SK-N-SH treated with all-trans-retinoic acid at 6 μM for 48 hours (cell line): Measurements from ENCODE around the gene OSER1.

Experiments used
- ATAC-seq: fragments of 200-7000 bp; cut with Tn5 transposase; 3 replicates; pipeline ENCODE4 v1.9.1; 2020; ENCODE audit warnings: mild to moderate bottlenecking, moderate library complexity
- ARNTL ChIP-seq: fragments of 450-650 bp; formaldehyde crosslinking; IDR thresholded peaks from 2 replicates; pipeline ENCODE4 v1.5.0; 2020; ENCODE audit warnings: low read depth, mild to moderate bottlenecking, moderate library complexity, borderline replicate concordance
- BACH2 ChIP-seq: fragments of 250-450 bp; sonication (Bioruptor Pico); IDR thresholded peaks from 2 replicates; pipeline ENCODE4 v1.9.0; 2021; ENCODE audit warnings: mild to moderate bottlenecking, borderline replicate concordance
- CSDC2 ChIP-seq: fragments of 250-450 bp; sonication (Bioruptor Pico); IDR thresholded peaks from 2 replicates; pipeline ENCODE4 v1.5.0; 2020; ENCODE audit warnings: mild to moderate bottlenecking, moderate library complexity
- CSRNP3 ChIP-seq: fragments of 250-450 bp; sonication (Bioruptor Pico); IDR thresholded peaks from 2 replicates; pipeline ENCODE4 v1.5.1; 2021; ENCODE audit warnings: mild to moderate bottlenecking, moderate library complexity
- GLIS3 ChIP-seq: fragments of 250-450 bp; sonication (Bioruptor Pico); IDR thresholded peaks from 2 replicates; pipeline ENCODE4 v1.5.0; 2020; ENCODE audit warnings: mild to moderate bottlenecking, moderate library complexity
- ISL1 ChIP-seq: fragments of 250-450 bp; sonication (Bioruptor Pico); IDR thresholded peaks from 2 replicates; pipeline ENCODE4 v2.1.2; 2022; ENCODE audit warnings: mild to moderate bottlenecking, moderate library complexity
- OSR1 ChIP-seq: fragments of 250-450 bp; sonication (Bioruptor Pico); IDR thresholded peaks from 2 replicates; pipeline ENCODE4 v1.8.0; 2022; ENCODE audit warnings: moderate library complexity, mild to moderate bottlenecking, inconsistent platforms
- PATZ1 ChIP-seq: fragments of 250-450 bp; sonication (Bioruptor Pico); IDR thresholded peaks from 2 replicates; pipeline ENCODE4 v1.8.0; 2020; ENCODE audit warnings: mild to moderate bottlenecking, moderate library complexity, borderline replicate concordance
- POU6F1 ChIP-seq: fragments of 250-450 bp; sonication (Bioruptor Pico); IDR thresholded peaks from 2 replicates; pipeline ENCODE4 v1.8.0; 2021; ENCODE audit warnings: low read depth, mild to moderate bottlenecking, moderate library complexity, borderline replicate concordance
- PPARA ChIP-seq: fragments of 250-450 bp; sonication (Bioruptor Pico); IDR thresholded peaks from 2 replicates; pipeline ENCODE4 v1.5.0; 2020; ENCODE audit warnings: mild to moderate bottlenecking, borderline replicate concordance
- RARB ChIP-seq: fragments of 250-450 bp; sonication (Bioruptor Pico); IDR thresholded peaks from 2 replicates; pipeline ENCODE4 v1.8.0; 2021; ENCODE audit warnings: mild to moderate bottlenecking, moderate library complexity
- SNAI2 ChIP-seq: fragments of 250-450 bp; sonication (Bioruptor Pico); IDR thresholded peaks from 2 replicates; pipeline ENCODE4 v1.5.0; 2020; ENCODE audit warnings: mild to moderate bottlenecking, moderate library complexity
- TOX ChIP-seq: fragments of 250-450 bp; sonication (Bioruptor Pico); IDR thresholded peaks from 2 replicates; pipeline ENCODE4 v1.8.0; 2021; ENCODE audit warnings: mild to moderate bottlenecking, moderate library complexity, borderline replicate concordance
- TSHZ2 ChIP-seq: fragments of 250-450 bp; sonication (Bioruptor Pico); IDR thresholded peaks from 2 replicates; pipeline ENCODE4 v1.5.0; 2020; ENCODE audit warnings: mild to moderate bottlenecking, moderate library complexity
- ZC3H10 ChIP-seq: fragments of 250-450 bp; sonication (Bioruptor Pico); IDR thresholded peaks from 2 replicates; pipeline ENCODE4 v1.5.1; 2021; ENCODE audit warnings: mild to moderate bottlenecking, moderate library complexity
- ZFP3 ChIP-seq: fragments of 250-450 bp; sonication (Bioruptor Pico); IDR thresholded peaks from 2 replicates; pipeline ENCODE4 v1.5.0; 2020; ENCODE audit warnings: mild to moderate bottlenecking, moderate library complexity
- ZFP30 ChIP-seq: fragments of 450-650 bp; formaldehyde crosslinking; IDR thresholded peaks from 2 replicates; pipeline ENCODE4 v1.5.0; 2022; ENCODE audit warnings: mild to moderate bottlenecking, moderate library complexity
- ZNF565 ChIP-seq: fragments of 450-650 bp; formaldehyde crosslinking; conservative IDR thresholded peaks from 2 replicates; pipeline ENCODE4 v1.5.0; 2020; ENCODE audit warnings: low read depth, mild to moderate bottlenecking, moderate library complexity
- ZNF70 ChIP-seq: fragments of 450-650 bp; formaldehyde crosslinking; IDR thresholded peaks from 2 replicates; pipeline ENCODE4 v1.5.0; 2020; ENCODE audit warnings: mild to moderate bottlenecking, moderate library complexity
- ZNF8 ChIP-seq: fragments of 450-650 bp; formaldehyde crosslinking; IDR thresholded peaks from 2 replicates; pipeline ENCODE4 v1.5.0; 2020; ENCODE audit warnings: mild to moderate bottlenecking, moderate library complexity
- TF ChIP-seq, protein P1 (sequence below): fragments of 250-450 bp; sonication (Bioruptor Pico); IDR thresholded peaks from 2 replicates; pipeline ENCODE4 v1.5.1; 2020; ENCODE audit warnings: low read depth, mild to moderate bottlenecking, moderate library complexity

Gene OSER1

GRCh38 chr20:44231193-44231592, 20.6 kb upstream of the OSER1 start:
- TF ChIP-seq, protein P1, sequence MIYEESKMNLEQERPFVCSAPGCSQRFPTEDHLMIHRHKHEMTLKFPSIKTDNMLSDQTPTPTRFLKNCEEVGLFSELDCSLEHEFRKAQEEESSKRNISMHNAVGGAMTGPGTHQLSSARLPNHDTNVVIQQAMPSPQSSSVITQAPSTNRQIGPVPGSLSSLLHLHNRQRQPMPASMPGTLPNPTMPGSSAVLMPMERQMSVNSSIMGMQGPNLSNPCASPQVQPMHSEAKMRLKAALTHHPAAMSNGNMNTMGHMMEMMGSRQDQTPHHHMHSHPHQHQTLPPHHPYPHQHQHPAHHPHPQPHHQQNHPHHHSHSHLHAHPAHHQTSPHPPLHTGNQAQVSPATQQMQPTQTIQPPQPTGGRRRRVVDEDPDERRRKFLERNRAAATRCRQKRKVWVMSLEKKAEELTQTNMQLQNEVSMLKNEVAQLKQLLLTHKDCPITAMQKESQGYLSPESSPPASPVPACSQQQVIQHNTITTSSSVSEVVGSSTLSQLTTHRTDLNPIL: no peak
- no peak for TF ChIP-seq TOX (CRISPR knock-in tag)
- TF ChIP-seq OSR1 (CRISPR knock-in tag): no peak
- no peak for TF ChIP-seq ZFP30 (CRISPR knock-in tag)
- no peak for TF ChIP-seq ISL1
- no peak for TF ChIP-seq GLIS3 (CRISPR knock-in tag)
- no peak for TF ChIP-seq POU6F1
- TF ChIP-seq BACH2 (CRISPR knock-in tag): no peak
- TF ChIP-seq PPARA (CRISPR knock-in tag): no peak
- no peak for TF ChIP-seq ZNF565 (CRISPR knock-in tag)
- no peak for TF ChIP-seq RARB (CRISPR knock-in tag)
- no peak for ATAC-seq

DNA sequence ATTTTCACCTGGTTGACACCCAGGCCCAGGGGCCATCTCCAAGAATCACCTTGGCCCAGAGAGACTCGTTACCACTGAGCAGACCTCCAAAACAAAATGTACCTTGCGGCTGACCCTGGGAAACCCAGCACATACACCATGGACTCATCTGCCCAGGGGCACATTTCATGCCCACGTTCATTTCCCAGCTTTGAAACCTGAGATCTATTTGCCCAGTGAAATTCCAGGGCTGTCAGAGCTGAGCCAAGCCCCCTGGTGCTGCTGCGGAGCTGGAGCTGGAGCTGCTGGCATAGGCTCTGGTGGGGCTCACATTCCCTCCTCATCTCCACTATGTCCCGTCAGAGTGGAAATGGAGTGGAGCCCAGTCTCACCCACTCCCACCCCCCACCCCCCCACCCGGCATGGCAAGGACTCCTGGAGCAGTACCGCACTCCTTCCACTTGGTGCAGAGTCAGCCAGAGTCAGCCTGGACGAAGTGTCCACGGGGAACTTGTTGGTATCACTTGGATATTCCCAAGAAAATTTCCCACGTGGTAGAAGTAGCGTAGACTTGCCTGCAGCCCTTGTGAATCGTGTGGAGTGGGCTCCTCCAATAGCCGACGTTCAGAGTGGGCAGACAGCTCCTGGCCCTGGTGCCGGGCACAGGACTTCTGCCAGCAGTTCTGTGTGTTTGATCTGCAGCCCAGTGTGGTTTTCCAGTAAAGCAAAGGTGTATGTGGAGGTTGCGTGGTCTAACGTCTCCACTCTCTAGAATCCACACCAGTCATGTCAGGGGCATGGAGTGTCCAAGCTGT, 18.1 kb upstream of the OSER1 start:
- ATAC-seq: no peak
- TF ChIP-seq CSDC2: no peak
- TF ChIP-seq ARNTL (CRISPR knock-in tag): no peak
- TF ChIP-seq OSR1 (CRISPR knock-in tag): no peak
- TF ChIP-seq ZC3H10 (CRISPR knock-in tag): no peak
- no peak for TF ChIP-seq BACH2 (CRISPR knock-in tag)
- TF ChIP-seq ZNF70 (CRISPR knock-in tag): no peak
- no peak for TF ChIP-seq CSRNP3 (CRISPR knock-in tag)
- TF ChIP-seq ISL1: no peak
- no peak for TF ChIP-seq GLIS3 (CRISPR knock-in tag)
- no peak for TF ChIP-seq ZFP3

- TF ChIP-seq ZFP3 (no peak), TSHZ2 (CRISPR knock-in tag) (no peak), BACH2 (CRISPR knock-in tag) (no peak), ZC3H10 (CRISPR knock-in tag) (no peak), ZNF70 (CRISPR knock-in tag) (no peak), SNAI2 (CRISPR knock-in tag) (no peak), OSR1 (CRISPR knock-in tag) (no peak), ZNF8 (CRISPR knock-in tag) (no peak), POU6F1 (no peak), GLIS3 (CRISPR knock-in tag) (no peak), RARB (CRISPR knock-in tag) (no peak), PATZ1 (CRISPR knock-in tag) (no peak), CSDC2 (no peak), ARNTL (CRISPR knock-in tag) (no peak), ZNF565 (CRISPR knock-in tag) (no peak), PPARA (CRISPR knock-in tag) (no peak)
- no peak for ATAC-seq
Observed at GRCh38 chr20:44224637-44225036, 14.1 kb upstream of the OSER1 start.
